Right lobe of liver (tissue), 6 donors: ENCODE measurements around the gene BEND7. TPM values are rescaled to one million over a fixed set of nuclear protein-coding genes. Genes with fewer than 3 reads are reported as not detected.

Source experiments
- ATAC-seq, 4 donors: fragments of 200-7000 bp; cut with Tn5 transposase; one replicate each; pipeline ENCODE4 v1.9.1; 2020; ENCODE audit warnings: mild to moderate bottlenecking in 4 of 4, moderate library complexity in 4 of 4
- DNase-seq, 3 donors: peaks; one replicate each; pipeline ENCODE4 v3.0.0-alpha.2; 2020
- H3K27ac ChIP-seq, 3 donors: fragments of 200-600 bp; one replicate each; pipeline ENCODE4 v1.8.0; 2022
- H3K27me3 ChIP-seq, 2 donors: fragments of 200-600 bp; one replicate each; pipeline ENCODE4 v1.8.0; 2022
- H3K36me3 ChIP-seq, 4 donors: fragments of 200-600 bp; sonication (generic) in 1 of 4; one replicate each; pipeline versions ENCODE4 v1.5.1 to v1.8.0; 2017 to 2022; ENCODE audit warnings: control low read depth in 1 of 4
- H3K4me1 ChIP-seq, 4 donors: fragments of 200-600 bp; sonication (generic) in 1 of 4; one replicate each; pipeline versions ENCODE4 v1.5.1 to v1.8.0; 2017 to 2022; ENCODE audit warnings: control low read depth in 1 of 4
- H3K4me3 ChIP-seq, 3 donors: fragments of 200-600 bp; one replicate each; pipeline ENCODE4 v1.8.0; 2022
- H3K9me3 ChIP-seq, 4 donors: fragments of 200-600 bp; sonication (generic) in 1 of 4; one replicate each; pipeline versions ENCODE4 v1.5.1 to v1.8.0; 2017 to 2022; ENCODE audit warnings: control low read depth in 1 of 4
- CTCF ChIP-seq, 4 donors: fragments of 200-600 bp in 3 of 4; fragments of 450-650 bp in 1 of 4; IDR thresholded peaks; one replicate each; pipeline versions ENCODE4 v1.5.1 to v1.8.0; 2016 to 2022; ENCODE audit warnings: antibody characterized with exemption in 4 of 4, mild to moderate bottlenecking in 2 of 4
- POLR2A ChIP-seq: fragments of 450-650 bp; IDR thresholded peaks from one replicate; pipeline ENCODE4 v1.6.1; 2017; ENCODE audit warnings: antibody characterized with exemption, mild to moderate bottlenecking
- WGBS: methylation state at CpG from one replicate; pipeline ENCODE4 v1.1.6; 2018; ENCODE audit warnings: low coverage, low lambda C conversion rate; ENCODE audit not compliant: insufficient coverage; ENCODE audit errors: missing lambda C conversion rate; 5-methylcytosine and 5-hydroxymethylcytosine counted together
- intact Hi-C, 2 donors: fragments of 100-400 bp; cut with DNase I; formaldehyde crosslinking; loops; one replicate each; pipeline versions ENCODE4 v1.11.2 to v1.14.1; 2022
- total RNA-seq, 6 experiments: library from RNA; depleted of rRNA in 2 of 6; stranded (reverse); fragments of >200 nt in 2 of 6; fragmentation: NEBNext Ultra II Directional in 3 of 6; extraction: Animal tissue kit (Norgen Biotek cat#: 25700) in 3 of 6; gene quantifications; one replicate each; pipeline versions ENCODE4 v1.1.0 to v1.2.4, GENCODE V29; 2016 to 2023
- donor health status: DM: no; HTN: yes; CAD: no.
- donor health status: DM: no; HTN: no; CAD: no.
- donor health status: DM: no; HTN: no; CAD: no.
- donor health status: DM: no; HTN: yes; CAD: no.
- donor health status: DM: no; HTN: yes; CAD: no.

The BEND7 gene
- total RNA-seq, 6 experiments from 2014 or later: 14.5 to 21.5 (median 15.6) TPM

GRCh38 chr10:13496931-13497330, 31.9 kb downstream of the BEND7 start:
- no peak overlapping the region for H3K27ac ChIP-seq
- H3K4me1 ChIP-seq: no peaks in the 10 kb centered on the region
- DNase-seq: no peak
- H3K36me3 ChIP-seq: peaks cover 0 to 4% (median 0%) of the 10 kb centered on the region in 4 donors
- H3K4me3 ChIP-seq: no peak overlapping the region
- TF ChIP-seq POLR2A (no peak), CTCF (IDR thresholded peaks at IDR 0.05) (no peak)
- H3K27me3 ChIP-seq: no peaks in the 10 kb centered on the region
- no peaks in the 10 kb centered on the region for H3K9me3 ChIP-seq
- WGBS: 96% methylated on average over 8 of the region's 8 CpGs
- no peak for ATAC-seq
- intact Hi-C loops: no loop called here

GRCh38 chr10:13496164-13496563, 32.6 kb downstream of the BEND7 start:
- DNase-seq: no peak
- intact Hi-C loops: no loop called here
- Histone ChIP-seq H3K27me3 (no peaks in the 10 kb centered on the region), H3K36me3 (peaks cover 0 to 4% (median 0%) of the 10 kb centered on the region in 4 donors), H3K27ac (no peak overlapping the region), H3K4me3 (no peak overlapping the region), H3K9me3 (no peaks in the 10 kb centered on the region), H3K4me1 (no peaks in the 10 kb centered on the region)
- TF ChIP-seq POLR2A: no peak
- no peak for TF ChIP-seq CTCF (IDR thresholded peaks at IDR 0.05)
- WGBS: 91% methylated on average over 8 of the region's 8 CpGs
- ATAC-seq: no peak

GRCh38 chr10:13492493-13493180, 36.2 kb downstream of the BEND7 start:
- no peak for TF ChIP-seq CTCF (IDR thresholded peaks at IDR 0.05)
- no peak for TF ChIP-seq POLR2A
- Histone ChIP-seq H3K9me3 (no peaks in the 10 kb centered on the region), H3K4me3 (peak overlapping the region in 2 of 3 donors; percentile 4 to 24), H3K27ac (peak overlapping the region; percentile 24 to 44 (median 32)), H3K36me3 (peaks cover 0 to 4% (median 0%) of the 10 kb centered on the region in 4 donors), H3K4me1 (no peaks in the 10 kb centered on the region), H3K27me3 (no peaks in the 10 kb centered on the region)
- 62% methylated on average over 16 of the region's 16 CpGs for WGBS
- peak; percentile 51 to 81 (median 72) for ATAC-seq
- DNase-seq: no peak
- intact Hi-C loops: no loop called here

GRCh38 chr10:13491747-13492360, 37.0 kb downstream of the BEND7 start:
- Histone ChIP-seq H3K27me3 (no peaks in the 10 kb centered on the region), H3K4me1 (no peaks in the 10 kb centered on the region), H3K9me3 (no peaks in the 10 kb centered on the region), H3K27ac (peak overlapping the region in 1 of 3 donors; percentile 24), H3K36me3 (peaks cover 0 to 4% (median 0%) of the 10 kb centered on the region in 4 donors), H3K4me3 (no peak overlapping the region)
- ATAC-seq (no peak), DNase-seq (no peak)
- intact Hi-C loops: no loop called here
- TF ChIP-seq POLR2A: no peak
- TF ChIP-seq CTCF (IDR thresholded peaks at IDR 0.05): no peak
- WGBS: 85% methylated on average over 7 of the region's 9 CpGs
